Stimulated activated CD8-positive, alpha-beta memory T cell treated with anti-CD3 and anti-CD28 coated beads, Interleukin-4, amount 100 ng/mL, for 48 hours (primary cell): ENCODE results near the gene MPC1L.

Source experiments
- DNase-seq: peaks from one replicate; pipeline ENCODE4 v3.0.0-alpha.2; 2020

The MPC1L gene

GRCh38 chrX:40632199-40632598, 9.0 kb downstream of the MPC1L start:
- no peak for DNase-seq

GRCh38 chrX:40637687-40638086, 14.5 kb downstream of the MPC1L start:
- DNase-seq, result no peak

GRCh38 chrX:40644176-40644575, 20.9 kb downstream of the MPC1L start:
- DNase-seq, result no peak

GRCh38 chrX:40644821-40645358, 21.7 kb downstream of the MPC1L start:
- peak; percentile 37 for DNase-seq

GRCh38 chrX:40646489-40647306, 23.5 kb downstream of the MPC1L start:
- DNase-seq, result peak; percentile 44

- DNase-seq, result peak; percentile 92
Observed at GRCh38 chrX:40647307-40648197, 24.3 kb downstream of the MPC1L start, which contains the start of gene CXorf38. Gene CXorf38, minus strand, starts transcription at chrX:40647561. Its CDS starts 41 bp downstream, at chrX:40647520.

- DNase-seq, result peak; percentile 75
Observed at GRCh38 chrX:40651620-40652223, 28.5 kb downstream of the MPC1L start.

- DNase-seq, result no peak
Observed at GRCh38 chrX:40652664-40653063, 29.4 kb downstream of the MPC1L start.

GRCh38 chrX:40653535-40653934, 30.3 kb downstream of the MPC1L start:
- no peak for DNase-seq

GRCh38 chrX:40660381-40660780, 37.2 kb downstream of the MPC1L start:
- DNase-seq, result no peak

GRCh38 chrX:40661489-40661888, 38.3 kb downstream of the MPC1L start:
- DNase-seq, result no peak

GRCh38 chrX:40663078-40663740, 40.0 kb downstream of the MPC1L start:
- no peak for DNase-seq

- no peak for DNase-seq
Observed at GRCh38 chrX:40663880-40664630, 40.8 kb downstream of the MPC1L start.

- no peak for DNase-seq
Observed at GRCh38 chrX:40671126-40671525, 47.9 kb downstream of the MPC1L start.
